Activated CD8-positive, alpha-beta memory T cell treated with anti-CD3 and anti-CD28 coated beads, Interleukin-2, amount 50 U/mL, for 24 hours (primary cell): ENCODE measurements around the gene CD8A.
"Not testable (repeated sequence)": the region's sequence is repeated elsewhere in the genome, so short reads cannot be mapped to it uniquely, and the experiment has no call there.

ENCODE experiments used
- DNase-seq: peaks from one replicate; pipeline ENCODE4 v3.0.0-alpha.2; 2020; ENCODE audit errors: extremely low read depth

CD8A gene

DNA sequence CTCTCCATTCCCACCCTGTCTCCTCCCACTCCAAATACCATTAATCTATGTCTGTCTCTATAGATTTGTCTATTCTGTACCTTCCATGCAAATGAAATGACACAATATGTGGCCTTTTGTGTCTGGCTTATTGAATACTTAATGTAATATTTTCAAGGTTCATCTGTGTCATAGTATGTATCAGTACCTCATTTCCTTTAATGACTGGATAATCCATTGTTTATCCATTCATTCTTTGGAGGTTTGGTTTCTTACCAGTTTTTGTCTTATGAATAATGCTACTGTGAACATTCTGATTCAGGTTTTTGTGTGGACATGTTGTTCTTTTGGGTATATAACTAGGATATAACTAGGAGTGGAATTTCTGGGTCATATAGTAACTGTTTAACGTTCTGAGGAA, 55.8 kb downstream of the CD8A start:
- DNase-seq = not testable (repeated sequence)
